Heart left ventricle (tissue), 13 donors: ENCODE results near the gene OBSL1.

Experiments
- POLR2A ChIP-seq, 2 donors: fragments of 450-650 bp; IDR thresholded peaks; one replicate each; pipeline ENCODE4 v1.6.1; 2017; ENCODE audit warnings: antibody characterized with exemption in 2 of 2, mild to moderate bottlenecking in 2 of 2, moderate library complexity in 2 of 2
- TF ChIP-seq, protein P1 (sequence below), 12 donors: fragments of 200-600 bp; sonication (generic) in 4 of 12; IDR thresholded peaks; one replicate each; pipeline versions ENCODE4 v1.5.0 to v1.8.0; 2018 to 2022; ENCODE audit warnings: antibody characterized with exemption in 12 of 12, mild to moderate bottlenecking in 5 of 12
- donor health status: ischemic (EF 13 %, LVEDD 7.1; RV severe dilation, severe dysfunction).
- donor health status: DM: no; HTN: yes; CAD: no.
- donor health status: DM: no; HTN: no; CAD: no.
- donor health status: ischemic (EF 25% LVEDD 6.9; RV normal size, moderate dysfunction).
- donor health status: ischemic (EF 25% LVEDD 5.7; RV mildly dilated, moderate dysfunction).
- donor health status: ischemic (EF 35%, LVEDD 5.7; RV mildly dilated, moderate dysfunction).
- donor health status: nonischemic (EF 11% LVEDD 7.7; RV severe dilation, severe dysfunction).
- donor health status: DM: yes; HTN: yes; CAD: no.
- donor health status: PGD.
- donor health status: ischemic (EF 29% LVEDD 5.4; RV normal size, mild dysfunction).
- donor health status: nonischemic (EF 23%, LVEDD 6.1; RV moderate dilation, normal function).

DNA sequence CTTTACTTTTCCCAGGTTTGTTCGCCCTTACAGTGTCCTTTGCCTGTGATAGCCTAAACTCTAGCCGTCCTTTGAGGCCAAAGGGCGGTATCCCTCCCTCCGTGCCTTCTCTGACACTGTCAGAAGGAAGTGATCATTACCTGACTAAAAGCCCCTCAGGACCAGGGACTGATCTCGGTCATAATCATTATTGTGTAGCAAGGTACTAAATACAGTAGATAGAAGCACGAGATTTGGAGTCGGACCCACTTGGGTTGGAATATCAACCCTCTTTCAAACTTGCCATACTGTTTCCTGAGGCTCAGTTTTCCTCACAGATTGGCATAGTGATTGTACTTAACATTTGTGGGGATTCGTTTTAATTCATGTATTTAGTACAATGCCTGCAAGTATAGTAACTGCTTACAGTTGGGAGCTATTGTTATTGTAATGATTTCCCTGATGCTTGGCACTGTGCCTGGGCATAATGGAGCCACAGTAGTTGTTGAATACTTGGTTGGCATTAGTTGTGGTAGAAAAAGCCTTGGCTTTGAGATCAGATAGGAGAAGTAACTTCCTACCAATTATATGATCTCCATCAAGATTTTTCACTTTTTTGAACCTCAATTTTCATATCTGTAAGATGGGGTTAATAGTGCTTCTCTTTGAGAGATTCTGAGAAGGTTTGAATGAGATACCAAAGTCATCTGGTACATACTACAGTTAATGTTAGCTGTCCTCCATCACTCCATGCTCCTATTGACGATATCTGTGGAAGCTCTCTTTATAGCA, 27.2 kb upstream of the OBSL1 start:
- TF ChIP-seq, protein P1, sequence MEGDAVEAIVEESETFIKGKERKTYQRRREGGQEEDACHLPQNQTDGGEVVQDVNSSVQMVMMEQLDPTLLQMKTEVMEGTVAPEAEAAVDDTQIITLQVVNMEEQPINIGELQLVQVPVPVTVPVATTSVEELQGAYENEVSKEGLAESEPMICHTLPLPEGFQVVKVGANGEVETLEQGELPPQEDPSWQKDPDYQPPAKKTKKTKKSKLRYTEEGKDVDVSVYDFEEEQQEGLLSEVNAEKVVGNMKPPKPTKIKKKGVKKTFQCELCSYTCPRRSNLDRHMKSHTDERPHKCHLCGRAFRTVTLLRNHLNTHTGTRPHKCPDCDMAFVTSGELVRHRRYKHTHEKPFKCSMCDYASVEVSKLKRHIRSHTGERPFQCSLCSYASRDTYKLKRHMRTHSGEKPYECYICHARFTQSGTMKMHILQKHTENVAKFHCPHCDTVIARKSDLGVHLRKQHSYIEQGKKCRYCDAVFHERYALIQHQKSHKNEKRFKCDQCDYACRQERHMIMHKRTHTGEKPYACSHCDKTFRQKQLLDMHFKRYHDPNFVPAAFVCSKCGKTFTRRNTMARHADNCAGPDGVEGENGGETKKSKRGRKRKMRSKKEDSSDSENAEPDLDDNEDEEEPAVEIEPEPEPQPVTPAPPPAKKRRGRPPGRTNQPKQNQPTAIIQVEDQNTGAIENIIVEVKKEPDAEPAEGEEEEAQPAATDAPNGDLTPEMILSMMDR (IDR thresholded peaks at IDR 0.05), result no peak
- TF ChIP-seq POLR2A (IDR thresholded peaks at IDR 0.05), result no peak
